HG03175 (cell line): ENCODE results near the gene NIPSNAP2.
"Not testable (repeated sequence)": the region's sequence is repeated elsewhere in the genome, so short reads cannot be mapped to it uniquely, and the experiment has no call there.

ENCODE experiments used
- ATAC-seq: cut with Tn5 transposase; IDR thresholded peaks from one replicate; pipeline ENCODE4 v1.9.1; 2021; ENCODE audit warnings: mild to moderate bottlenecking, moderate library complexity; ENCODE audit not compliant: unreplicated experiment

NIPSNAP2 gene

GRCh38 chr7:55975988-55976633 is 11.7 kb downstream of the NIPSNAP2 start:
- no peak for ATAC-seq

DNA sequence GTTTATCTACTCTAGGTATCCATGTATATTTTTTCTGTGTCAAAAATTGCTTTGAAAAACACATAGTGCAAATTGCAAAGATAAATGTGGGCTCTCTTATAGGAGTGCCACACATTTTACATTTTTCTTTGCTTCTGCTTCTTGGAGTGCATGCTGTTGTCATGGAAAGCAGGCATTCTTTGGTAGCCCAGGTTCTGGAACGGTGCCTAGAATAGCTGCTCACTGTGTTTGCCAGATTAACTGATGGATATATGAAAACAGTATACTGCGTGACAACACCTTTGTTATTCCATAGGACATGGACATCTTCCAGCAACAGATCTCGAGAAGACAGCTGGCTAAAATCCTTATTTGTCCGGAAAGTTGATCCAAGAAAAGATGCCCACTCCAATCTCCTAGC is 13.4 kb downstream of the NIPSNAP2 start:
- ATAC-seq = no peak

DNA sequence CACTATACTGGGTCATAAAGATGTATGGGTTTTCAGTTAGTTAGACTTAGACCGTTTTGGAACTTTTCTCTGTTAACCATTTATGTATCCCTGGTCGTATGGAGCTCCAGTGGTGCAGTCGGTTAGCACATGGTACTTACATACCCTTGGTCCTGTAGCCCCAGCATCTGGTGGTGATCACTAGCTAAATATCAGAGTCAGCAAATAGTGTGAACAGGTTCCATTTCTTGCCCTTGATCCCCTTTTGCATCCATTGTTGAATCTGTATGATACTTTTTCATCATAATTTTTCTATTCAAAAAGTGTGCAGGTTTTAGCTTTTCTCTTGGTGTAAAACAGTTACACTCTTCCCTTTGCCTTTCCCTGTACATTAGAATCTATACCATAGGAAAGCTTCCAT is 15.9 kb downstream of the NIPSNAP2 start:
- ATAC-seq = no peak

- no peak for ATAC-seq
Measured at GRCh38 chr7:55983537-55983936, 19.2 kb downstream of the NIPSNAP2 start.

DNA sequence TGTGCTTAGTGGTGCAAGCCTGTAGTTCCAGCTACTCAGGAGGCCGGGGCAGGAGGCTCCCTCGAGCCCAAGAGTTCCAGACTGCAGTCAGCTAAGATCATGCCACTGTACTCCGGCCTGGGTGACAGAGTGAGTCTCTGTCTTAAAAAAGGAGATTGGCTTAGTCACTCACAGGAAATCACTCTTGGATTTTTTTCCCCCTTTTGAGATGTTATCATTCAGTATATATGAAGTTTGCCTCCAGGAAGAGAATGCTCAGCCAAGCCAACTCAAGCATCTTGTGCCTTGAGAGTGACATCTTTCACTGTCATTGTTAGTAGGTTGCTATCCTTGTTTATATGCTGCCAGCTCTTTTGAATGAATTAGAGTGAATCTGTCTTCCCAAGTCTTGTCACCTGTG is 28.0 kb downstream of the NIPSNAP2 start:
- no peak for ATAC-seq

DNA sequence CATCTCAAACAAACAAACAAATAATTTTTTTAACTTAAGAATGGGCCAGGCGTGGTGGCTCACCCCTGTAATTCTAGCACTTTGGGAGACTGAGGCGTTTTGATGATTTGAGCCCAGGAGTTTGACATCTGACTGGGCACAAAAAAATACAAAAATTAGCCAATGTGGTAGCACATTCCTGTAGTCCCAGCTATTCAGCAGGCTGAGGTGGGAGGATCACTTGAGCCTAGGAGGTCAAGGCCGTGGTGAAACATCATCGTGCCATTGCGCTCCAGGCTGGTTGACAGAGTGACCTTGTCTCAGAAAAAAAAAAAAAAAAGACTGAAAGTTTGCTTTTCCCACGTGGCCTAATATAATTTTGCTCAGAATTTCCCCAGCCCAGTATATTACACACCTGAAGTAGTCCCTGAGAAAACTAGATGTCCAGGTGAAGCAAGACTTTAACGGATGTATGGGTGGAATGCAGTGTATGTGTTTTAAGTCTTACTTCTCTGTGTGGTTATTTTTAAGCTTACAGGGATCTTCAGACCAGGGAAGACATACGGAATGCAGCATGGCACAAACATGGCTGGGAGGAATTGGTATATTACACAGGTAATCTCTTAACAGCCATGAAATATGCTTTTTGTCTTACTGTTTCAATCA is 32.6 kb downstream of the NIPSNAP2 start:
- no peak for ATAC-seq

DNA sequence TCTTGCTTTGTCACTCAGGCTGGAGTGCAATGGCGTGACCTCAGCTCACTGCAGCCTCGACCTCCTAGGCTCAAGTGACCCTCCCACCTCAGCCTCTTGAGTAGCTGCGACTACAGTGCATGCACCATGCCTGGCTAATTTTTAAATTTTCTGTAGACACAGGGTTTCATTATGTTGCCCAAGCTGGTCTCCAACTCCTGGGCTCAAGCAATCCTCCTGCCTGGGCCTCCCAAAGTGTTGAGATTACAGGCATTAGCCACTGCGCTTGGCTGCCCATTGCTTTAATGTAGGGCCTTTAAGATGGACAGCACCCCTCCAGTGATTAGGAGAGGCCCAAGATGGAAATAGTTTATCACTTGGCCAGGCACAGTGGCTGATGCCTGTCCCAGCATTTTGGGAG is 39.4 kb downstream of the NIPSNAP2 start:
- ATAC-seq = no peak

- ATAC-seq = no peak
Measured at GRCh38 chr7:56007167-56007652, 42.8 kb downstream of the NIPSNAP2 start.

DNA sequence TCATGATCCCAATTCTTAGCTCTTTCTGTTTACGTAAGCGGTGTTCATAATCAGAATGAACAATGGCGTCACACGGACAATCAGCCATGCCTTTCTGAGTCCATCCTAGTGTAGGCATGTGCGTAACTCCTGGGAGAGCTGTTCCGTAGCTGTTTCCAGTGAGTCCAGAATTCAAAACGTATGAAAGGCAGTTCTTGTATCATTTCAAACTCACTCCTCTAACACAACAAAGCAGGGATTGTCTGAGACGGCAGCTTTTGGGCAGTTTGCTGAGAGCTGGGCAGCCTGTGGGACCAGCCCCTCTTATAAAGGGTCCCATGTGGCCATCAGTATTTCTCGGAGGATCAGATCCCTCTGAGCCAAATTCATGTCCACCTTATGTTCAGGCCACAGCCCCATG is 43.5 kb downstream of the NIPSNAP2 start:
- no peak for ATAC-seq

- ATAC-seq = no peak
Measured at GRCh38 chr7:56009695-56010094, 45.3 kb downstream of the NIPSNAP2 start.

- not testable (repeated sequence) for ATAC-seq
Measured at GRCh38 chr7:56017015-56017414, 52.6 kb downstream of the NIPSNAP2 start.

DNA sequence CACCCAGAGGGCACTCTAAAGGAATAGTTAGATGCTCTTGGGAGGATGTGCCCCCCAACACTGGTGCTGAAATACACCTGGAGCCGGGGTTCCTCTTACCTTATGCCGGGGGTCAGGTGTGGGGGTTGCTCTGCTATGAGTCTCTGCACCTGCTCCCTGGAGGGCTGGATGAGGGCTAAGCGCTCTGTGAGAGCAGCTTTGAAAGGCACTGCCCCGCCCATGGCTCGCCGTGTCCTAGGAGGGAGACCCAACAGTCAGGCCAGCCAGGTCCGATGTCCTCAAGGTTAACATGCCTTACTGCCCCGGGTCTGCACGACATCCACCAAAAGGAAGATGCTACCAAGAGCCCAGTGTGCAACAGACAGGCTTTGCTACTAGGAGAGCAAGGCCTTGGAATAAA is 55.1 kb downstream of the NIPSNAP2 start:
- no peak for ATAC-seq

DNA sequence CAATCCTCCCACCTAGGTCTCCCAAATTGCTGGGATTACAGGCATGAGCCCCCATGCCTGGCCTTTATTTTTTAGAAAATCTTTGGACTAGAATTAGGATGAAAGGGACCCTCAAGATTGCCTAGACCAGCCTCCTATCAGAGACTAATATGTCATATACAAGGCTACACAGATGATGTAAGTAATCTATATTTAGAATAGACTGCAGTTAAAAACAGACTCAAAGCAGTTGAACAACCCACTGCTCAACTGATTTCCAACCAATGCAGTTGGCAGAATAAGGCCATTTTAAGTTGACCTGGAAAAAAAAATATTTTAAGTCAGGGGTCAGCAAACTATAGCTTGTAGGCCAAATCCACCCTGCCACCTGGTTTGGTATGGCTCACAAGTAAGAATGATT is 59.1 kb downstream of the NIPSNAP2 start:
- ATAC-seq = no peak

GRCh38 chr7:56026538-56026937 is 62.2 kb downstream of the NIPSNAP2 start:
- no peak for ATAC-seq

DNA sequence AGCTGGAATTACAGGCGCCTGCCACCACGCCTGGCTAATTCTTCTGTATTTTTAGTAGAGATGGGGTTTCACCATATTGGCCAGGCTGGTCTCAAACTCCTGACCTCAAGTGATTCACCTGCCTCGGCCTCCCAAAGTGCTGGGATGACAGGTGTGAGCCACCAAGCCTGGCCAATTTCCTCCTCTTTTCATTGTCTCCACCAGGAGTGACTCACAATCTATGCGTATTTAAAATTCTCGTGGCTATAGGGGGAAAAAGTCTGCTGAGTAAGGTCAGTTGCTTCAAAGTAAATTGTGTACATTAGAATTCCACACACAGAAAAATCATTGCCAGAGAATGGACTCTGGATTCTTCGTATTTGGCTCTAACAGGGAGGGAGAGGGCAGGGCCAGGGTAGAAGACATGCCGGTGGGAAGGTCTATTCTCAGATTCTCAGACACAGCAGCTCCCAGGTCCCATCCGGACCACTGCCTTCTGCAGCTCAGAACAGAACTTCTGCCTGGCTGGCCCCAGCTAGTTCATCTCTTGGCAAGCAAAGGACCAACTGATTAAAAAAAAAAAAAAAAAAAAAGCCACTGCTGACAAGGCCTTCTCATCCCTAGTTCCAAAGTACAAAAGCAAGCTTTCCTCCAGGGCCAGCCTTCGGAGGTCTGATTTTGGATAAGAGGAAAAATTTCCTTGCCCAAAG is 64.7 kb downstream of the NIPSNAP2 start:
- no peak for ATAC-seq

GRCh38 chr7:56030340-56030739 is 66.0 kb downstream of the NIPSNAP2 start:
- no peak for ATAC-seq

GRCh38 chr7:56031556-56031955 is 67.2 kb downstream of the NIPSNAP2 start:
- ATAC-seq = not testable (repeated sequence)

DNA sequence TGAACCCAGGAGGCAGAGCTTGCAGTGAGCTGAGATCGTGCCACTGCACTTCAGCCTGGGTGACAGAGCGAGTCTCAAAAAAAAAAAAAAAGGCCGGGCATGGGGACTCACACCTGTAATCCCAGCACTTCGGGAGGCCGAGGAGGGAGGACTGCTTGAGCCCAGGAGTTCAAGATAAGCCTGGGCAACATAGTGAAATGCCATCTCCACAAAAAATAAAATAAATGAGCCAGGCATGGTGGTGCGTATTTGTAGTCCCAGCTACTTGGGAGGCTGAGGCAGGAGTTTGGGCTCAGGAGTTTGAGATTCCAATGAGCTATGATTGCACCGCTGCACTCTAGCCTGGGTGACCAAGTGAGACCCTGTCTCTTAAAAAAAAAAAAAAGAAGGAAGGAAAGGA is 68.2 kb downstream of the NIPSNAP2 start:
- ATAC-seq = not testable (repeated sequence)

- ATAC-seq = peak; percentile 95
Measured at GRCh38 chr7:56033671-56034432, 69.5 kb downstream of the NIPSNAP2 start.

DNA sequence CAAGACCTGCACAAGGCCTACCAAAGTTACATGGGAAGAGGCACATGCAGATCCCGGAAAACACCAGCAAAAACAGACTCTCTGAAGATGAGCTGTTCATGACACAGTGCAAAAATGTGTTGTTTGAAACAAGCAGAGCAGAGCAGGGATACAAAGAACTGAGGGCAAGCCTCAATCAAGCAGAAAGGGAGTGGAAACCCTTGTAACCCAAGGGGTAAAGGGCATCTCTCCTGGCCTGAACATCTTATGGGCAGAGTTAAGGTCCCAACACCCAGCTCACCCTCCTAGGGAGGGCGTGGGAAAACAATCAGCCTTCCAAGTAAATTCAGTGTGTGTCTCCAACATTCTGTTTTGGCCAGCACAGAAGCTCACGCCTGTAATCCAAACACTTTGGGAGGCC is 76.3 kb downstream of the NIPSNAP2 start:
- no peak for ATAC-seq

DNA sequence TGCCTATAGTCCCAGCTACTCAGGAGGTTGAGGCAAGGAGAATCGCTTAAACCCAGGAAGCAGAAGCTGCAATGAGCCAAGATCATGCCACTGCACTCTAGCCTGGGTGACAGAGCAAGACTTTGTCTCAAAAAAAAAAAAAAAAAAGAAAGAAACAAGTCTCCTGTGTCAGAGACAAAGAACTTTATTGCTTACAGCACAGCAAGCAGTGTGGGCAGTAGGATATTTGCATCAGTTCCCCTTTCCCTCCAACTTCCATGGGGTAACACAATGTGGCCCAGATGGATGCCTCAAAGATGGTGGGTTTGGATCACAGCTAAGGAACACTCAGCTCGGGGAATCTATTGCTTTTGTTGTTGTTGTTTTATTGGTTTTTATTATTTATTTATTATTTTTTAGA is 81.4 kb downstream of the NIPSNAP2 start:
- not testable (repeated sequence) for ATAC-seq
